Activated CD4-positive, alpha-beta T cell treated with anti-CD3 and anti-CD28 coated beads for 4 hours (primary cell): ENCODE data around the gene PFDN1.
"Not testable (repeated sequence)": the region's sequence is repeated elsewhere in the genome, so short reads cannot be mapped to it uniquely, and the experiment has no call there.

ENCODE experiments used
- DNase-seq, 2 donors: peaks; one replicate each; pipeline ENCODE4 v3.0.0-alpha.2; 2020

The PFDN1 gene

DNA sequence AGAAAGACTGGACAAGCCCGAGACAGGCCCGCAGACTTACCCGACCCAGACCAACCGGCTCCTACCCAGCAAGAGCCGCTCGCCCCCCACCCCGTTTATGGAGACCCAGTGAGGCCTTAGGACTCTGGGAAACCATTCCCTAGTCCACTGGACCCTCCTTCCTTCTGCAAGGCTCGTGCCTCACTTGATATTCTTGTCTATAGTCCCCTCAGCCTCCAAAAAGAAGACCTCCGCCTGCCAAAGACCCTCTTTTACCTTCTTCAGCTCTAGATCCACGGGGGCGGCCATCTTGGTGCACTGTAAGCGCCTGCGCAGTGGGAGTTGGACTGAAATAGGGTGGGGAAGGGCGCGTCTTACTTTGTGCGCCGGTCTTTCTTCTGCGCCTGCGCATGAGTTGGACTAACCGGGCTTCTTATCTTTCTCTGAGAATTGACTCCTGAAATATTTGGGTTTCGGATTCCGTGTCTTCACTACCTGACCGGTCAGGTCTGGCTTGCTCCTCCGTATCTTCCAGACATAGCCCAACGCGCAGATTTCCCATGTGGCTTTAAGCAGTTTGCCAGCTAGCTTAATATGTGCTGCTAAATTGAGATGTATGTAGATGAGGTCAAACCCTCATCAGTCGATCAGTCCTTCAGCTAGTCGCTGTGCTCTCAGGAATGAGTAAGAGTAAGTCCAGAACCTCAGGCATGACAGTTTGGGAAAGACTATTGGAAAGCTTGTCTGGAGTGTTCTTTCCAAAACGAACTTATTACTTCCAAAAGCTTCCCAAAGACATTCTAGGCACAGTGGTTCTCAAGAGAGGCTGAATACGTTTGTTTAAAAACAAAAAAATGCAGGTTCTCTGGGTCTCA lies at the start of gene PFDN1:
Gene PFDN1 (minus strand): TSS at position 316 of the 854 bp plus-strand sequence. CDS start 28 bp downstream, at position 288.
- DNase-seq, result peak; percentile 90 to 93

GRCh38 chr5:140351609-140352334 lies 48.9 kb upstream of the PFDN1 start:
- DNase-seq, result peak; percentile 55 to 82

GRCh38 chr5:140349244-140349643 lies 46.3 kb upstream of the PFDN1 start:
- DNase-seq, result no peak

DNA sequence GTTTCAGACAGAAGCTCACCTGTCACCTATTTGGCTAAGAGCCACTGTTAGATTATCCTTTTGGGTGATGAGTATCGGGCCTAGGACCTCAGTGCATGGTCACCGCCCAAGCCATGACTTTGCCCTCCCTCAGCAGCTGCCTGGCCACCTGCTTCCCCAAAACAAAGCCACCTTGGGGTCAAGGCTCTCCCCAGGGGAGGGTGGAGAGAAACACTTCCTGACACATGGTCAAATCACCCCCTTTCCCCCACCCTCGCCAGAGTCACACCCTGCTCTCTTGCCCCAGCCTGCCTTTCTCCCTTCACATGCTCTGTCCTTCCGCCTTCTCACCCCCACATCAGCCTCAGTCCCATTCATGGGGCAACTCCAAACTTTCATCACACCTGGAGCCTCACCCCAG lies 45.2 kb upstream of the PFDN1 start:
- no peak for DNase-seq

- no peak for DNase-seq
Measured at GRCh38 chr5:140347360-140347759, 44.5 kb upstream of the PFDN1 start.

DNA sequence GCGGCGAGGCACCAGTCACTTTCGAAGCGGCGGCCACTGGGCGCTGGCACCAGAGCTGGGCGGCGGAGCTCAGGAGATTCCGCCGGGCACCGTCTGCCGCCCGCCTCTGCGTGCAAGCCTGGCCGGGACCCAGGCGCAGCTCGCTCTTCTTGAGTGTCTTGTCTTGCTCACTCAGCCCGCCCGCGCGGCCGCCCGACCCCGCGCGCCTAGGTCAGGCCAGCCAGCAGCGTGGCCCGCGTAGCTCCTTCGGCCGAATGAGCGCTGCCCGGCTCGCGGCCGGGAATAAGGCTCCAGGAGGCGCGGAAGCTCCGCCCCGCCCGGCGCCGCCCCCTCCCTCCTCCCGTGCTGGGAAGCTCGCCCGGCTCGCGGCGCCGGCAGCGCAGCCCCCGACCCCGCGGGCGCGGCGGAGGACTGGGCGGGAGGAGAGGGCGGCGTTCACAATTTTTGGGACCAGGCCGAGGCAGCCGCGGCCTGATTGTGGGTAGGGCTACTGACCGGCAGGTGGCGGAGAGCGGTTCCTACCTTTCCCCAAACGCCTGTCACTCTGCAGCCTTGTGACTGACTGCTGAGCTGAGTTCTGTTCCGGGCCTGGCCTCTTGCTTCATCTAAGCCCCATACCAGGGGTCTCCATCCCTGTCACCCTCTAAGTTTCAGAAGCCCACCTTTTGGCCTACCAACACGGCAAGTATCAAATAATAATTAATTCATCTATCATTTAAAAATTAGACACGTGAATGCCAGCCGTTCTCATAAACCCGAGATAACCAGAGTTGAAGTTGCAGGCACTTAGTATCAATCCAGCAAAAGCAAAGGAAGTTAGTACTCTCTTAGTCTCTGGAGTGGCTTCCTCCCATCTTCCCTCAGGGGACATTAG lies 43.7 kb upstream of the PFDN1 start, which contains the start of gene HBEGF:
Gene HBEGF (minus strand): TSS at position 256 of the 874 bp plus-strand sequence. CDS start 275 bp downstream, outside the sequence.
- DNase-seq, result peak; percentile 34 to 43

DNA sequence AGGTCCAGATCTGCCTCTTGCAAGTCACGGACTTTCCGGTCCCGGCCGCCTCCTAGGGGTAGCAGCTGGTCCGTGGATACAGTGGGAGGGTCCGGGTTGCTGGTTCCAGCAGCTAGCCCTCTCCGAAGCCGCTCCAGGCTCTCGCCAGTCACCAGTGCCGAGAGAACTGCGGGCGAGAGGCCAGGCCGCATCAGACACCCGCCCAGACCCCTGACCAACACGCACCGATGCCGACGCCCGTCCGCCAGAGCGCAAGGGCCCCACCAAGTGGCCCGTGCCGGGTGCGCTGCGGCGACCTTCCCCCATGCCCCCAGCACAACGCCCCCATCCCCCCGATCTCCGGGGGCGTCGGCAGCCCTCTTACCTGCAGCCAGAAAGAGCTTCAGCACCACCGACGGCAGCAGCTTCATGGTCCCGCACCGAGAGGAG lies 43.0 kb upstream of the PFDN1 start:
- peak in 1 of 2 donors; percentile 13 for DNase-seq

GRCh38 chr5:140344683-140345423 lies 42.0 kb upstream of the PFDN1 start:
- peak; percentile 36 to 57 for DNase-seq

DNA sequence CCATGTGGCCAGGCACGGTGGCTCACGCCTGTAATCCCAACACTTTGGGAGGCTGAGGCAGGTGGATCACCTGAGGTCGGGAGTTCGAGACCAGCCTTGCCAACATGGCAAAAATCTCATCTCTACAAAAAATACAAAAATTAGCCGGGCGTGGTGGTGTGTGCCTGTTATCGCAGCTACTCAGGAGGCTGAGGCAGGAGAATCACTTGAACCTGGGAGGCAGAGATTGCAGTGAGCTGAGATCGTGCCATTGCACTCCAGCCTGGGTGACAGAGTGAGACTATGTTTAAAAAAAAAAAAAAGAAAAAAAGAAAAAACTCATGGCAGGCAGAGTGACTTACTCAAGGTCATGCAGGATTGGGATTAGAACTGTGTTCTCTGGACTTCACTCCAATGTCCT lies 40.9 kb upstream of the PFDN1 start:
- DNase-seq, result not testable (repeated sequence)

DNA sequence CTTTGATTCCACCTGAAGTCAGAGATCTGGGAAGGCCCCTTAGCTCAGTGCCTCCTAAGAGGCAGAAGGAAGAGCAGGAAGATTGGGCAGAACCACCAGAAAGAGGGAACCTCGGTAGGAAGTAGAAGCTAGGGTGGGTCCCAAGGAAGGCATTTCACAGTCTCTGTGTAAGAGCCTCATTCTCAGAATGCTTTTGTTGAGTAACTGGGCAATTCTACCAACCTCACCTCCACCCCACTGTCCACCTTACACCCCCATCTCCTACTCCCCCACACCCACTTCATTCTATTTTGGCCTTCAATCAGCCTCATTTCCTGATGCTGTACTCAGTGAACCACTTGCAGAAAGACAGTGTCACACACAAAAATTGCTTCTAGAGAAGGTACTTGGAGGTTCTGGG lies 40.0 kb upstream of the PFDN1 start:
- no peak for DNase-seq

DNA sequence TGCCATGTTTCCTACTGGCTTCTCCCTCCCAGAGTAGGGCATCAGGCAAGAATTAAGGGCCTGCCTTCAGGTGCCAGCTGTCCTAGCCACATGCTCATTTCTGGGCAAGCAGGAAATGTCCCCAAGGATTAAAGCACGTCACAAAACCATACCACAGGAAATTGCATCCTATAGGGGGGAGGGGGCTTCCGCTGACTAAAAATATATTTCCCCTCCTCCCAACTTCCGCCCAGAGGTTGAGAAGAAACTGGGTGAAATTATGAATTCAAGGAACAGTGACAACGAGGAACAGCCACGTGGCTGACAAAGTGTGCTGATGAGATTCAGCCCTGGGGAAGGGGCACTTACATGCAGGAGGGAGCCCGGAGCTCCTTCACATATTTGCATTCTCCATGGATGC lies 39.4 kb upstream of the PFDN1 start:
- peak in 1 of 2 donors; percentile 18 for DNase-seq

DNA sequence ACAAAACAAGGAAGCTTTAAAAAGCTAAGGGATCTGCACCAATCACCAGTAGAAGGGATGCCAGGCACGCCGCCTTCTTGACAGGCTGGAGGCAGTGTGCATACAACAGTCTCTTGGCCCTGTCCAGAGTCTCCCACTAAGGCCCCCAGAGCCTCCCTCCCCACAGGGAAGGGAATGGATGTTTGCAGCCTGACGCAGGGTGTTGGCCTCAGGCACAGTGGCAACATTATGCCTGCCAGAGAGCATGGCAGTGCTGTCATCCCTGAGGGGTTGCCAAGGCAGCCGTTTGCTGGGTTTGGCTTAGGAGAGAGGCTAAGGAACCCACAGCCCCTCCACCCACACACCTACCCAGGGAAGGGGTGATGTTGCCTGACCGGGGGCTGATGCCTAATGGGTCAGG lies 38.7 kb upstream of the PFDN1 start:
- DNase-seq, result no peak

GRCh38 chr5:140340605-140341121 lies 37.8 kb upstream of the PFDN1 start:
- no peak for DNase-seq

GRCh38 chr5:140339636-140340035 lies 36.7 kb upstream of the PFDN1 start:
- DNase-seq, result no peak

GRCh38 chr5:140338908-140339307 lies 36.0 kb upstream of the PFDN1 start:
- no peak for DNase-seq

DNA sequence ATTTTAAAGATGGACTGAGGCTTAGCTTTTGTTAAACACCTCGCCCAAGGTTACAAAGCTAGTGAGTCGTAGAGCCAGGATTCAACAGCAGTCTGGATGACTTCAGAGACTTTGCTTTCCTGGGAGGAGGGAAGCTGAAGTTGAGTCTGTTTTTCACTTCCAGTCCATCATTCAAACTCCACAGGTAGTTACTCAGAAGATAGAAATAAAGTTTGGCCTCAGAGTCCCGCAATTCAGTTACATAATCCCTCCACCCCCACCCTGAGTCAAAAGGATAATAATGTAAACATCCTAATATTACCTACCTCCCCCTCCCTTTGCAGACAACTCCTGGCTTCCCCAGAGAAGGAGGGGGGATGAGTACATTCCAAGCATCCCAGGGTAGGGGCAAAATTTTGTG lies 35.4 kb upstream of the PFDN1 start:
- DNase-seq, result no peak

- no peak for DNase-seq
Measured at GRCh38 chr5:140337880-140338279, 35.0 kb upstream of the PFDN1 start.

GRCh38 chr5:140336388-140336787 lies 33.5 kb upstream of the PFDN1 start:
- no peak for DNase-seq

DNA sequence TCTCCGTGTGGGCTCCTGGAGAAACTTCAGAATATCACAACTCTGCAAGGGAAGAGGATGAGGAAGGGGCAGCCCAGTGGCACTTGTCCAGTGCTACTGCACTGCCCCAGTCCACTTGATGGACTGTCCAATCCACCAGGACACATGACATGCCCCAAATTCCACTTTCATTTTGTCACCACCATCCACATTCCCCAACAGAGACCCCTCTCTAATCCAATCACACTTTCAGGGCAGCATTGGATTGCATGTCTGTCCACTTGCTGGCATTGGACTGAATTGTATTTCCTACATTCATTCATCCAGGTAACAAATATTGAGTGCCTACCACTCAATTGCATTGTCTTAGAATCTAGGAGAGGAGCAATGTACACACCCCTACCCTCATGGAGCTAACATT lies 28.7 kb upstream of the PFDN1 start:
- DNase-seq, result no peak

- no peak for DNase-seq
Measured at GRCh38 chr5:140329739-140330481, 27.0 kb upstream of the PFDN1 start.
